Endothelial cell of umbilical vein (primary cell): ENCODE results near the gene RPP25L. TPM values are rescaled to one million over a fixed set of nuclear protein-coding genes. Genes with fewer than 3 reads are reported as not detected.

Experiments
- BruUV-seq: library from RNA; stranded (reverse); fragments of 400-500 nt; replicated peaks from 2 replicates; lab custom pipeline; 2021; lab: Mats Ljungman, UMichigan
- CTCF ChIA-PET: fragments of 300-600, 350-600 bp; sonication (Branson Sonifier 250); formaldehyde crosslinking; loops from one replicate; lab custom pipeline; 2021; ENCODE audit warnings: antibody characterized with exemption, inconsistent platforms; lab: Charles Lee
- POLR2A ChIA-PET: fragments of 300-600, 350-600 bp; sonication (Branson Sonifier 250); formaldehyde crosslinking; loops from one replicate; lab custom pipeline; 2021; ENCODE audit warnings: antibody characterized with exemption, inconsistent platforms; lab: Charles Lee
- DNase-seq: peaks from one replicate; pipeline ENCODE4 v3.0.0-alpha.2; 2011; ENCODE audit warnings: low read depth, low spot score
- FAIRE-seq: peaks from 2 replicates; lab custom pipeline; 2011; peaks lifted over from hg19 to GRCh38; lab: Jason Lieb, UNC
- H2AFZ ChIP-seq: 2 replicates; pipeline ENCODE4 v1.6.0; 2012; ENCODE audit warnings: low read depth, low read length, control low read depth, inconsistent platforms
- H3K27ac ChIP-seq: 2 replicates; pipeline ENCODE4 v1.5.1; 2011; ENCODE audit warnings: low read depth, mild to moderate bottlenecking, control low read depth, low read length, moderate library complexity; ENCODE audit not compliant: insufficient read depth
- H3K27me3 ChIP-seq, 2 experiments: 2 replicates each; pipeline versions ENCODE4 v1.6.0 to v1.6.1; 2011; ENCODE audit warnings: low read length in 2 of 2, mixed read lengths in 1 of 2; ENCODE audit not compliant: control insufficient read depth in 2 of 2, insufficient read depth in 2 of 2
- H3K36me3 ChIP-seq, 2 experiments: 2 replicates in 1 of 2; 3 replicates in 1 of 2; pipeline ENCODE4 v1.5.1; 2011; ENCODE audit warnings: low read length in 2 of 2, mild to moderate bottlenecking in 1 of 2, moderate library complexity in 1 of 2; ENCODE audit not compliant: control insufficient read depth in 2 of 2, insufficient read depth in 2 of 2; ENCODE audit errors: extremely low read depth in 1 of 2
- H3K4me1 ChIP-seq: 3 replicates; pipeline ENCODE4 v1.5.1; 2011; ENCODE audit warnings: mild to moderate bottlenecking, low read length; ENCODE audit not compliant: control insufficient read depth, insufficient read depth; ENCODE audit errors: extremely low read depth
- H3K4me2 ChIP-seq: 2 replicates; pipeline ENCODE4 v1.6.1; 2011; ENCODE audit warnings: low read length, control low read depth, mixed read lengths; ENCODE audit not compliant: insufficient read depth
- H3K4me3 ChIP-seq, 3 experiments: fragments of 200-600 bp in 1 of 3; sonication (generic), shearing (Covaris generic) in 1 of 3; replicated peaks in 1 of 3; 2 replicates each; pipeline ENCODE4 v1.5.1; 2011 to 2016; ENCODE audit warnings: control low read depth in 3 of 3, low read length in 3 of 3, mild to moderate bottlenecking in 2 of 3, inconsistent platforms in 1 of 3, low read depth in 1 of 3, moderate library complexity in 1 of 3; ENCODE audit not compliant: insufficient read depth in 1 of 3
- H3K79me2 ChIP-seq: 2 replicates; pipeline ENCODE4 v1.6.0; 2012; ENCODE audit warnings: low read length, inconsistent platforms; ENCODE audit not compliant: control insufficient read depth, insufficient read depth
- H3K9ac ChIP-seq: replicated peaks from 2 replicates; pipeline ENCODE3; 2011; ENCODE audit warnings: low read length, control low read depth; ENCODE audit not compliant: insufficient read depth; ENCODE audit errors: extremely low read depth
- H3K9me1 ChIP-seq: replicated peaks from 3 replicates; pipeline ENCODE4 v1.6.0; 2011; ENCODE audit warnings: mild to moderate bottlenecking, low read length; ENCODE audit not compliant: control insufficient read depth, insufficient read depth; ENCODE audit errors: extremely low read depth
- H3K9me3 ChIP-seq: replicated peaks from 2 replicates; pipeline ENCODE4 v1.5.1; 2012; ENCODE audit warnings: low read length, inconsistent platforms; ENCODE audit not compliant: control insufficient read depth, insufficient read depth
- H4K20me1 ChIP-seq: replicated peaks from 2 replicates; pipeline ENCODE3; 2011; ENCODE audit warnings: mild to moderate bottlenecking, low read length; ENCODE audit not compliant: control insufficient read depth, insufficient read depth; ENCODE audit errors: extremely low read depth
- EZH2 ChIP-seq: IDR thresholded peaks from 2 replicates; pipeline ENCODE4 v1.6.1; 2012; ENCODE audit warnings: borderline replicate concordance, low read depth, mild to moderate bottlenecking, moderate library complexity, low read length, inconsistent platforms; ENCODE audit not compliant: severe bottlenecking
- FOS ChIP-seq: IDR thresholded peaks from 2 replicates; pipeline ENCODE4 v1.6.1; 2011; ENCODE audit warnings: mild to moderate bottlenecking, low read length, moderate library complexity, borderline replicate concordance; ENCODE audit not compliant: insufficient read depth
- GATA2 ChIP-seq: IDR thresholded peaks from 2 replicates; pipeline ENCODE4 v1.7.0; 2011; ENCODE audit warnings: low read depth, mild to moderate bottlenecking, moderate library complexity, mixed read lengths, low read length; ENCODE audit not compliant: insufficient read length, insufficient read depth
- JUN ChIP-seq: IDR thresholded peaks from 2 replicates; pipeline ENCODE4 v1.6.1; 2011; ENCODE audit warnings: borderline replicate concordance, low read depth; ENCODE audit not compliant: insufficient read length, insufficient read depth
- MYC ChIP-seq: IDR thresholded peaks from one replicate; pipeline ENCODE4 v1.6.1; 2011; ENCODE audit warnings: mild to moderate bottlenecking, low read depth, low read length
- POLR2A ChIP-seq: IDR thresholded peaks from 2 replicates; pipeline ENCODE4 v1.6.1; 2012; ENCODE audit warnings: low read depth, mild to moderate bottlenecking, control low read depth, low read length
- POLR2AphosphoS5 ChIP-seq: IDR thresholded peaks from 2 replicates; pipeline ENCODE4 v1.6.1; 2012; ENCODE audit warnings: low read depth, mild to moderate bottlenecking, control low read depth, low read length, moderate library complexity; ENCODE audit not compliant: insufficient read depth
- dilution Hi-C: fragments of 300-500 bp; cut with MboI; formaldehyde crosslinking; loops from one replicate; pipeline ENCODE4 v1.15.0; 2019; ENCODE audit warnings: low sequenced_read_pairs; ENCODE audit not compliant: extremely low pct_ligation_motif_present
- intact Hi-C: fragments of 100-400 bp; cut with micrococcal nuclease; formaldehyde crosslinking; loops from one replicate; pipeline ENCODE4 v1.10.0; 2022
- polyA plus RNA-seq, 4 experiments: library from polyadenylated mRNA; depleted of rRNA in 3 of 4; stranded (reverse) in 3 of 4; unstranded in 1 of 4; fragments of >200 nt; gene quantifications; 2 replicates each; pipeline versions ENCODE4 v1.2.1 to v1.2.3, GENCODE V29; 2011 to 2012; ENCODE audit warnings: missing spikeins in 1 of 4
- total RNA-seq: library from RNA; stranded (reverse); gene quantifications from 2 replicates; pipeline ENCODE4 v1.2.3, GENCODE V29; 2021
- TF ChIP-seq, protein P1 (sequence below), 2 donors: IDR thresholded peaks; 1 replicate in 1 of 2; 2 replicates in 1 of 2; pipeline ENCODE4 v1.5.1; 2011; ENCODE audit warnings: low read length in 2 of 2, mild to moderate bottlenecking in 2 of 2, moderate library complexity in 2 of 2, control low read depth in 1 of 2, inconsistent platforms in 1 of 2, low read depth in 1 of 2; ENCODE audit not compliant: insufficient read depth in 1 of 2; ENCODE audit errors: extremely low read depth in 1 of 2
- TF ChIP-seq, protein P2 (sequence below): IDR thresholded peaks from 2 replicates; pipeline ENCODE4 v1.6.1; 2011; ENCODE audit not compliant: insufficient read depth, insufficient read length

Gene RPP25L
- total and polyA plus RNA-seq, 2 donors (not counting 3 experiments of a cell fraction or from before 2014, with no cell fraction given) = 15.7 to 41.0 TPM

DNA sequence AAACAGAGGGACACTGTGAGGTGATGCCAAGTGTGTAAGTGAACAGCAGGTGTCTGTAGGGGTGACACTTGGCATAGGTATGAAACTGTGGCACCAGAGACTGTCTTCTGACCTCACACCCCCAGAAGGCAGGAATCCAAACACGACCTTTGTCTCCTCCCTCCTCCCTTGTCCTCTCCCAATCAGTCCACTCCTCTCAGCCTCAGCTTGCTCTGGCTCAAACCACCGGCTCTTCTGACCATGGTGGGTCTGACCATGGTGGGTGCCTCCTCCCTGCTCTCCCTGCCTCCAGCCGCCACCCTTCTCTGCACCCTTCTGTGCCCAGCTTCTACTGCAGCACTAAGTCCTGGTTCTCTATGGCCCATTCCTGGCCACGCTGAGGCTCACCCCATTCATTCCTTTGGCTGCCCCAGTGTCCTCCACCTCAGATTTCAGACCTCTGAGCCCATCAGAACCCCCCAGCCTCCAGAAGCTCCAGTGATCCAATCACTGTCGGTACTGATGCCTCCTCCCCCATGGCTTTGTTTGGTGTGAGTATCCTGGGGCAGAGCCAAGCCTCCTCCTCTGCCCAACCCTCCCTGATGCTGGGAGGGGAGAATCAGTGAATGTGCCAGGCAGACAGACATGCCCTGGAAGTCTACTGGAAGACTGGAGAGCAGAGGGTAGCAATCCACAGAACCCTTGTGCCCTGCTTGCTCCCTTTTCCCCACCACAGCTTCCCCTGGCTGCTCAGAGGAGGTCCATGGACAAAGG, 18.7 kb upstream of the RPP25L start:
- H4K20me1 ChIP-seq = no peaks in the 10 kb centered on the region
- intact Hi-C loops = no loop called here
- dilution Hi-C loops = no loop called here
- FAIRE-seq (no peak), DNase-seq (no peak)
- H2AFZ ChIP-seq = no peak overlapping the region
- H3K27me3 ChIP-seq = peaks cover 50 to 58% of the 10 kb centered on the region in 2 experiments
- H3K9ac ChIP-seq = no peak overlapping the region
- TF ChIP-seq, protein P1, sequence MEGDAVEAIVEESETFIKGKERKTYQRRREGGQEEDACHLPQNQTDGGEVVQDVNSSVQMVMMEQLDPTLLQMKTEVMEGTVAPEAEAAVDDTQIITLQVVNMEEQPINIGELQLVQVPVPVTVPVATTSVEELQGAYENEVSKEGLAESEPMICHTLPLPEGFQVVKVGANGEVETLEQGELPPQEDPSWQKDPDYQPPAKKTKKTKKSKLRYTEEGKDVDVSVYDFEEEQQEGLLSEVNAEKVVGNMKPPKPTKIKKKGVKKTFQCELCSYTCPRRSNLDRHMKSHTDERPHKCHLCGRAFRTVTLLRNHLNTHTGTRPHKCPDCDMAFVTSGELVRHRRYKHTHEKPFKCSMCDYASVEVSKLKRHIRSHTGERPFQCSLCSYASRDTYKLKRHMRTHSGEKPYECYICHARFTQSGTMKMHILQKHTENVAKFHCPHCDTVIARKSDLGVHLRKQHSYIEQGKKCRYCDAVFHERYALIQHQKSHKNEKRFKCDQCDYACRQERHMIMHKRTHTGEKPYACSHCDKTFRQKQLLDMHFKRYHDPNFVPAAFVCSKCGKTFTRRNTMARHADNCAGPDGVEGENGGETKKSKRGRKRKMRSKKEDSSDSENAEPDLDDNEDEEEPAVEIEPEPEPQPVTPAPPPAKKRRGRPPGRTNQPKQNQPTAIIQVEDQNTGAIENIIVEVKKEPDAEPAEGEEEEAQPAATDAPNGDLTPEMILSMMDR (IDR thresholded peaks at IDR 0.05; ENCODE audit: extremely low read depth in 1 of 2, insufficient read depth in 1 of 2, low read depth in 1 of 2, low read length in 2 of 2) = no peak
- TF ChIP-seq MYC = no peak
- no peak for TF ChIP-seq POLR2A
- TF ChIP-seq GATA2 = no peak
- no peak for TF ChIP-seq POLR2AphosphoS5
- TF ChIP-seq JUN = no peak
- no peak for TF ChIP-seq EZH2
- TF ChIP-seq, protein P2, sequence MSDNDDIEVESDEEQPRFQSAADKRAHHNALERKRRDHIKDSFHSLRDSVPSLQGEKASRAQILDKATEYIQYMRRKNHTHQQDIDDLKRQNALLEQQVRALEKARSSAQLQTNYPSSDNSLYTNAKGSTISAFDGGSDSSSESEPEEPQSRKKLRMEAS = no peak
- no peak for TF ChIP-seq FOS
- peaks cover 4% of the 10 kb centered on the region for H3K79me2 ChIP-seq
- no peaks in the 10 kb centered on the region for H3K9me3 ChIP-seq
- CTCF ChIA-PET = interaction anchor here (0.7 to 1.0 kb wide), 3 partner anchors 10 to 72 kb away, joined by 3 read pairs; partner anchors contain the start of gene DCTN3
- H3K4me2 ChIP-seq = no peak overlapping the region
- H3K27ac ChIP-seq = no peak overlapping the region
- peaks cover 0 to 2% of the 10 kb centered on the region in 2 experiments for H3K36me3 ChIP-seq
- no TSS peak for BruUV-seq
- H3K4me3 ChIP-seq = no peak overlapping the region
- H3K4me1 ChIP-seq = peaks cover 10% of the 10 kb centered on the region
- no peaks in the 10 kb centered on the region for H3K9me1 ChIP-seq
- POLR2A ChIA-PET = no interaction called here
